ENCODE measurements around the gene SCPEP1. TPM values are rescaled to one million over a fixed set of nuclear protein-coding genes. Genes with fewer than 3 reads are reported as not detected.
A peak's percentile ranks its signal among the peaks of the same experiment; 100 is the strongest.

The SCPEP1 gene
- total RNA-seq, 4 donors from 2014 or later = 37.7 to 58.0 (median 48.2) TPM

DNA sequence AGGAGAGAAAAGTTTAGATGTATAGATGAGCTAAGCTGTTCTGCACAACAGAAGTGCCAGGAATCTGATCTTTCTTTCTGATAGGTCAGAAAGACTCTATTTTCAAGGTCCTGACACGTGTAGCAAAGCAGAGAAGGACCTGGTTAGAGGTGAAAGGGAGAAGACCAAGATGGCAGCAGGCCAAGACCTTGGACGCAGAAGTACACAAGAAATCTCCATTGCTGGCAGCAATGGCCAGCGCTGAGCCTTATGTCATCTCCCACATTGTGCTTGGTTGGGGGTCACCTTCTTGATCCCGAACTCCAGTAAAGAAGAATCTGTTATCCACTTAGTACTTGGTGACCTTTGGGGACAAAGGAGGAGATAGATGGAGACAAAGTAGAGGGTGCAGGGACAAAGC, 65.3 kb downstream of the SCPEP1 start:
- peaks cover 0 to 28% of the 10 kb centered on the region in 2 donors for H3K27me3 ChIP-seq
- H3K36me3 ChIP-seq = no peaks in the 10 kb centered on the region
- peaks cover 0 to 6% of the 10 kb centered on the region in 2 donors for H3K4me1 ChIP-seq
- no peaks in the 10 kb centered on the region for H3K9me3 ChIP-seq
- DNase-seq = no peak
- no peak overlapping the region for H3K4me3 ChIP-seq
- TF ChIP-seq, protein P1, sequence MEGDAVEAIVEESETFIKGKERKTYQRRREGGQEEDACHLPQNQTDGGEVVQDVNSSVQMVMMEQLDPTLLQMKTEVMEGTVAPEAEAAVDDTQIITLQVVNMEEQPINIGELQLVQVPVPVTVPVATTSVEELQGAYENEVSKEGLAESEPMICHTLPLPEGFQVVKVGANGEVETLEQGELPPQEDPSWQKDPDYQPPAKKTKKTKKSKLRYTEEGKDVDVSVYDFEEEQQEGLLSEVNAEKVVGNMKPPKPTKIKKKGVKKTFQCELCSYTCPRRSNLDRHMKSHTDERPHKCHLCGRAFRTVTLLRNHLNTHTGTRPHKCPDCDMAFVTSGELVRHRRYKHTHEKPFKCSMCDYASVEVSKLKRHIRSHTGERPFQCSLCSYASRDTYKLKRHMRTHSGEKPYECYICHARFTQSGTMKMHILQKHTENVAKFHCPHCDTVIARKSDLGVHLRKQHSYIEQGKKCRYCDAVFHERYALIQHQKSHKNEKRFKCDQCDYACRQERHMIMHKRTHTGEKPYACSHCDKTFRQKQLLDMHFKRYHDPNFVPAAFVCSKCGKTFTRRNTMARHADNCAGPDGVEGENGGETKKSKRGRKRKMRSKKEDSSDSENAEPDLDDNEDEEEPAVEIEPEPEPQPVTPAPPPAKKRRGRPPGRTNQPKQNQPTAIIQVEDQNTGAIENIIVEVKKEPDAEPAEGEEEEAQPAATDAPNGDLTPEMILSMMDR (IDR thresholded peaks at IDR 0.05) = no peak
- TF ChIP-seq POLR2A (IDR thresholded peaks at IDR 0.05) = no peak
- no peak overlapping the region for H3K27ac ChIP-seq
- intact Hi-C loops (cut with DNase I; ENCODE audit: low total_unique reads) = no loop called here

DNA sequence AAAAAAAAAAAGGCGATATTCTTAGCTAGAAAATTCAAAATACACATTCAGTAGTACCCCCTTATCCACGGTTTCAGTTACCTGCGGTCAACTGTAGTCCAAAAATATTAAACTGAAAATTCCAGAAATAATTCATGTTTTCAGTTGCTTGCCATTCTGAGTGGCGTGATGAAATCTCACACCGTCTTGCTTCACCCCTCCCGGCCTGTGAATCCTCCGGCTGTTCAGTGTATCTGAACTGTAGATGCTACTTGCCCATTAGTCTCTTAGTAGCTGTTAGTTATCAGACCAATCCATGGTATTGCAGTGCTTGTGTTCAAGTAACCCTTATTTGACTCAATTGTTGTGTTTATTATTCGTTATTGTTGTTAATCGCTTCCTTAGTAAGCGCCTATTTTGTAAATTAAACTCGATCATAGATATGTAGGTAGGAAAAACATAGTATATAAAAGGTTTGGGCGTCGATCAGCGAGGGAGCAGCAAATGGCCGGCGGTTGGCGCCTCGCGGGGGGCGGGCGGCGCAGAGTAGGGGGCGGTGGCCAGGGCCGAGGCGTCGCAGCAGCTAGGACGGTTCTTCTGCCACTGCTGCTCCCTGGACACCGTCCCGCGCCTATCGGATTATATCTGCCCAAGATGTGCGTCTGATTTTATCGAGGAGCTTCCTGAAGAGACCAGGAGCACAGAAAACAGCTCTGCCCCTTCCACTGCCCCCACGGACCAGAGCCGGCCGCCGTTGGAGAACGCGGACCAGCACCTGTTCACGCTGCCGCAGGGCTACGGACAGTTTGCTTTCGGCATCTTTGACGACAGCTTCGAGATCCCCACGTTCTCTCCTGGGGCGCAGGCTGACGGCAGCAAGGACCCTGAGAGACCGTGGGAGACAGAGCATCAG, 67.3 kb downstream of the SCPEP1 start:
- Histone ChIP-seq H3K27ac (no peak overlapping the region), H3K36me3 (no peaks in the 10 kb centered on the region), H3K27me3 (peaks cover 0 to 28% of the 10 kb centered on the region in 2 donors), H3K4me1 (peaks cover 0 to 6% of the 10 kb centered on the region in 2 donors), H3K9me3 (no peaks in the 10 kb centered on the region), H3K4me3 (peak overlapping the region; percentile 12 to 25)
- TF ChIP-seq POLR2A (IDR thresholded peaks at IDR 0.05) = no peak
- TF ChIP-seq, protein P1 (IDR thresholded peaks at IDR 0.05) = no peak
- intact Hi-C loops (cut with DNase I; ENCODE audit: low total_unique reads) = no loop called here
- DNase-seq = no peak

DNA sequence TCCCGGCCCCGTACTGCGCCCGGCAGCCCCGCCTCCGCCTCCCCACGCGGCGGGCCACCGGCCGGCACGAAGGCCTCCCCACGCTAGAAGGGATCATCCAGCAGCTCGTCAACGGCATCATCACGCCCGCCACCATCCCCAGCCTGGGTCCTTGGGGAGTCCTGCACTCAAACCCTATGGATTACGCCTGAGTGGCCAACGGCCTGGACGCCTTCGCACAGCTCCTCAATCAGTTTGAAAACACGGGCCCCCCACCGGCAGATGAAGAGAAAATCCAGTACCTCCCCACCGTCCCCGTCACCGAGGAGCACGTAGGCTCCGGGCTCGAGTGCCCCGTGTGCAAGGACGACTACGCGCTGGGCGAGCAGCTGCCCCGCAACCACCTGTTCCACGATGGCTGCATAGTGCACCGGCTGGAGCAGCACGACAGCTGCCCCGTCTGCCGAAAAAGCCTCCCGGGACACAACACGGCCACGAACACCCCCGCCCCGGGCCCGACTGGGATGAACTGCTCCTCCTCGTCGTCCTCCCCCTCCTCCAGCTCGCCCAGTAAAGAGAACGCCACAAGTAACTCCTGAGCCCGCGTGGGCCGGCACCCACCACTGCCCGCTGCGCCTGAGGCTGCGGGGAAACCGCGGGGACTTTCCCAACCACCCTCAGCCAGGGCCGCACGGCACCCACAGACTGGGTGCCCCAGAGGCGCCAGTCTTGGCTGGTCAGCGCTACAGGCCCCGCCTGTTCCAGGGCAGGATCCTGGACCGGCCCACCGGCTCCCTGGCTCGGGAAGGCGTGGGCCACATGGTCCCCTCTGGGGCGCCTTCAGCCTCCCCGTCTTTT, 68.2 kb downstream of the SCPEP1 start:
- H3K4me1 ChIP-seq = peaks cover 0 to 6% of the 10 kb centered on the region in 2 donors
- H3K36me3 ChIP-seq = no peaks in the 10 kb centered on the region
- peak overlapping the region; percentile 12 to 25 for H3K4me3 ChIP-seq
- H3K27ac ChIP-seq = no peak overlapping the region
- intact Hi-C loops (cut with DNase I; ENCODE audit: low total_unique reads) = no loop called here
- DNase-seq = no peak
- peaks cover 0 to 28% of the 10 kb centered on the region in 2 donors for H3K27me3 ChIP-seq
- TF ChIP-seq POLR2A (IDR thresholded peaks at IDR 0.05) = no peak
- H3K9me3 ChIP-seq = no peaks in the 10 kb centered on the region

DNA sequence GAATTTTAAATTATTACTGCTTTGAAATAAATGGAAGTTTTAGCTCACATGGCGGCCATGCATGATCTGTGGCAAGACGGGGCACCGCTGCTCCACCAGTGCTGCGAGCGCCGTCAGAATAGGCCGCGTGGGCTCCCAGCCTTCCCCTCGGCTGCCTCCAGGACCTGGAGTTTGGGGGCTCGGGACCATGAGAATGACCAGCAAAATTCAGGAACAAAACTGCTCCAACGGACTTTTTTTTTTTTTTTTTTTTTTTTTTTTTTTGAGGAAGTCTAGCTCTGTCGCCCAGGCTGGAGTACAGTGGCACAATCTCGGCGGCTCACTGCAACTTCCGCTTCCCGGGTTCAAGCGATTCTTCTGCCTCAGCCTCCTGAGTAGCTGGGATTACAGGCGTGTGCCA, 68.8 kb downstream of the SCPEP1 start:
- no peak overlapping the region for H3K4me3 ChIP-seq
- intact Hi-C loops (cut with DNase I; ENCODE audit: low total_unique reads) = no loop called here
- TF ChIP-seq, protein P1 (IDR thresholded peaks at IDR 0.05) = no peak
- no peak for TF ChIP-seq POLR2A (IDR thresholded peaks at IDR 0.05)
- no peaks in the 10 kb centered on the region for H3K36me3 ChIP-seq
- no peak for DNase-seq
- H3K4me1 ChIP-seq = peaks cover 0 to 6% of the 10 kb centered on the region in 2 donors
- peaks cover 0 to 28% of the 10 kb centered on the region in 2 donors for H3K27me3 ChIP-seq
- H3K9me3 ChIP-seq = no peaks in the 10 kb centered on the region
- H3K27ac ChIP-seq = no peak overlapping the region

DNA sequence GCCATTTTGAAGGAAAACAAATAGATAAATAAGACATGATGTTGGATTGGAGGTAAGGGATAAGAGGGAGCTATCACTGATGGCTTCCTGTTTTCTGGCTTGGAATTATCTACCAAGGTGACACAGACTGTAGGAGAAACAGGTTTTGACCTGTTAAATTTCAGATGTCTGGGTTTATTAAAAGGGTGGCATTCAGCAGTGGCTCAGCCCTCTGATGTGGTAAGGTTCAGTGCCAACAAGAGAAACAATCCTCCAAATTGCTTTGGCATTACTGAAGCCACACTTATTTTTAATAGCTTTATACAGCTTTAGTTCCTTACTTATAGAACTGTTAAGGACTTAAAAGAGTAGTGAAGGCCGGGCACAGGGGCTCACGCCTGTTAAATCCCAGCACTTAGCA, 70.2 kb downstream of the SCPEP1 start:
- no peak overlapping the region for H3K27ac ChIP-seq
- H3K27me3 ChIP-seq = peaks cover 0 to 28% of the 10 kb centered on the region in 2 donors
- no peaks in the 10 kb centered on the region for H3K36me3 ChIP-seq
- no peak for DNase-seq
- no peak for TF ChIP-seq POLR2A (IDR thresholded peaks at IDR 0.05)
- TF ChIP-seq, protein P1 (IDR thresholded peaks at IDR 0.05) = no peak
- H3K4me3 ChIP-seq = no peak overlapping the region
- H3K4me1 ChIP-seq = peaks cover 0 to 6% of the 10 kb centered on the region in 2 donors
- no peaks in the 10 kb centered on the region for H3K9me3 ChIP-seq
- intact Hi-C loops (cut with DNase I; ENCODE audit: low total_unique reads) = no loop called here
